Small intestine (tissue), 7 donors: ENCODE data around the gene MED26. TPM values are rescaled to one million over a fixed set of nuclear protein-coding genes. Genes with fewer than 3 reads are reported as not detected.

Source experiments
- DNase-seq, 2 donors: peaks; one replicate each; pipeline versions ENCODE4 v3.0.0 to v3.0.0-alpha.2; 2013
- FAIRE-seq: peaks from 2 replicates; lab custom pipeline; 2012; peaks lifted over from hg19 to GRCh38; lab: Jason Lieb, UNC
- H3K27ac ChIP-seq, 3 donors: one replicate each; pipeline ENCODE4 v1.5.1; 2013; ENCODE audit warnings: low read length in 2 of 3, mild to moderate bottlenecking in 2 of 3, control low read depth in 1 of 3, inconsistent platforms in 1 of 3, low read depth in 1 of 3, moderate library complexity in 1 of 3
- H3K27me3 ChIP-seq, 3 donors: one replicate each; pipeline ENCODE4 v1.6.1; 2013; ENCODE audit warnings: low read length in 3 of 3, inconsistent platforms in 1 of 3; ENCODE audit not compliant: control insufficient read depth in 3 of 3, insufficient read depth in 3 of 3
- H3K36me3 ChIP-seq, 3 donors: one replicate each; pipeline ENCODE4 v1.6.1; 2013; ENCODE audit warnings: low read length in 3 of 3, inconsistent platforms in 1 of 3, low read depth in 1 of 3, mild to moderate bottlenecking in 1 of 3, moderate library complexity in 1 of 3; ENCODE audit not compliant: control insufficient read depth in 3 of 3, insufficient read depth in 2 of 3
- H3K4me1 ChIP-seq, 3 donors: one replicate each; pipeline ENCODE4 v1.6.1; 2013; ENCODE audit warnings: low read length in 2 of 3, inconsistent platforms in 1 of 3, low read depth in 1 of 3, mild to moderate bottlenecking in 1 of 3, moderate library complexity in 1 of 3; ENCODE audit not compliant: control insufficient read depth in 3 of 3, insufficient read depth in 2 of 3
- H3K4me3 ChIP-seq, 3 donors: one replicate each; pipeline ENCODE4 v1.5.1; 2013; ENCODE audit warnings: low read length in 3 of 3, control low read depth in 1 of 3, inconsistent platforms in 1 of 3, low read depth in 1 of 3, mild to moderate bottlenecking in 1 of 3, moderate library complexity in 1 of 3
- H3K9me3 ChIP-seq, 2 donors: one replicate each; pipeline ENCODE4 v1.6.1; 2013; ENCODE audit warnings: low read depth in 1 of 2, low read length in 1 of 2; ENCODE audit not compliant: control insufficient read depth in 2 of 2, insufficient read depth in 1 of 2
- WGBS, 3 donors: extraction: QIAGEN DNeasy Blood & Tissue Kit; methylation state at CpG; one replicate each; pipeline ENCODE4 v1.1.7; 2013; 5-methylcytosine and 5-hydroxymethylcytosine counted together
- polyA plus RNA-seq, 4 donors: library from polyadenylated mRNA; stranded (reverse) in 3 of 4; unstranded in 1 of 4; fragments of 200-250 nt in 3 of 4; fragments of 120-200 nt in 1 of 4; gene quantifications; one replicate each; pipeline versions ENCODE4 v1.2.1 to v1.2.3, GENCODE V29; 2013
- donor health status: healthy with polysubstance abuse.
- donor health status: control.
- donor health status: control.
- donor health status: Bipolar disorder and iron deficiency.
- donor health status: healthy.

MED26 gene
- polyA plus RNA-seq, 4 donors = 4.6 to 7.9 (median 5.4) TPM

DNA sequence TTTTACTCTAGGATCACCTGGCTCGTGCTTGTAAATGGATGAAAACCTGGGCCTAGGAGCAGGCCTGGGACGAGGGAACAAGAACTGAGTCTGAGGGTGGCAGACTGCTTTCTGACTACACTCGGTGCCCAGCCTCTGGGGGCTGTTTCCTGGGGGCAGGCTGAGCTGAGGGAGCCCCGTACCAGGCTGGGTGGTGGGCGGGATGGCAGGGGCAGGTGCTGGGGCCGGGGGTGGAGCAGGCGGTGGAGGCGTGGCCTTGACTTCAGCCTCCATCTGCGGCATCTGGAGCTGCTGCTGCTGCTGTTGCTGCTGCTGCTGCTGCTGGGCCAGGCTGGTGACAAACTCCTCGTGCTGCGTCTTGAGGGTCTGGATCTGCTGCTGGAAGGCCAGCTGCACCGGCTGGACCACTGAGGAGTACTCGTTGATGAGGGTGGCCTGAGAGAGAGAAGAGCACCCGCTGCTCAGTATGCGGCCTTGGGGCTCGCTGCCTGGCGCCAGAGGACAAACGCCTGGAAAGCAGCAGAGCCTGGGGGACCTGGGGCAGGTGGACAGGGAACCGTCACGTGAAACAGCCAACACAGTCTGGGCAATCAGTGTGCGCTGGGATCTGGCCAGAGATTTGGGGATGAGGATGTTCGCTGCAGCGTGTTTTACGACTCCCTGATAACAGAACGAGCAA, 98.4 kb downstream of the MED26 start:
- Histone ChIP-seq H3K36me3 (peaks cover 35 to 98% (median 44%) of the 10 kb centered on the region in 3 donors), H3K27ac (no peak overlapping the region), H3K4me1 (no peaks in the 10 kb centered on the region), H3K9me3 (no peaks in the 10 kb centered on the region), H3K27me3 (no peaks in the 10 kb centered on the region), H3K4me3 (no peak overlapping the region)
- DNase-seq = no peak
- FAIRE-seq = no peak
- WGBS, 3 donors = 90% methylated on average over 25 of the region's 25 CpGs

DNA sequence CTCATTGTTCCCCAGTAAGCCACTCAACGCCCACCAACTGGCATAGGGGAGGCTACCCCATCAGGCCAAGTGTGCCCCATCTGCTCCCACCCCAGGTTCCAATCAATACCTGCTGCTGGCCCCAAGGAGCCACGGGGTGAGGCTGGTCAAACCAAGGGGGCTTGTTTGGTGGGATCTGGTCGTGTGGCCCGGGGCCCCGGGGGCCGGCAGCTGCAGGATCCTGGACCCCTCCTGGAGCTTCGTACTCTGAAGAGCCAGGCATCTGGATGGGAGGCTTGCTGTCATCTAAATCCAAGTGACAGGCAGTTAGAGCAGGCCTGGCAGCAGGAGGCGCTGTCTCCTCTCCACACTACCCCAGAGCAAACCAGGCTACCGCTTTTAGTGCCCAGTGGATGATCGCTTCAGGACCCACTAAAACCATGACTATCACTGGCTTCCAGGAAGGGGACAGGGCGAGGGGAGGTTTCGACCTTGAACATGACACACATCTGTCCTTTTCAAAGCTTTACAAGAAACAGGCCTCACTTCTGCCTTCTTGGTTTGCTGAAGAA, 100.0 kb downstream of the MED26 start:
- Histone ChIP-seq H3K27ac (no peak overlapping the region), H3K36me3 (peaks cover 42 to 96% (median 44%) of the 10 kb centered on the region in 3 donors), H3K4me3 (no peak overlapping the region), H3K4me1 (no peaks in the 10 kb centered on the region), H3K27me3 (no peaks in the 10 kb centered on the region), H3K9me3 (no peaks in the 10 kb centered on the region)
- no peak for DNase-seq
- no peak for FAIRE-seq
- WGBS, 3 donors = 94 to 95% (median 94%) methylated on average over 12 of the region's 12 CpGs

GRCh38 chr19:16527334-16527935, 100.6 kb downstream of the MED26 start:
- WGBS, 3 donors = 77 to 84% (median 79%) methylated on average over 14 of the region's 14 CpGs
- Histone ChIP-seq H3K36me3 (peaks cover 44 to 96% (median 45%) of the 10 kb centered on the region in 3 donors), H3K4me3 (no peak overlapping the region), H3K9me3 (no peaks in the 10 kb centered on the region), H3K4me1 (no peaks in the 10 kb centered on the region), H3K27me3 (no peaks in the 10 kb centered on the region), H3K27ac (no peak overlapping the region)
- DNase-seq = no peak
- FAIRE-seq = no peak

DNA sequence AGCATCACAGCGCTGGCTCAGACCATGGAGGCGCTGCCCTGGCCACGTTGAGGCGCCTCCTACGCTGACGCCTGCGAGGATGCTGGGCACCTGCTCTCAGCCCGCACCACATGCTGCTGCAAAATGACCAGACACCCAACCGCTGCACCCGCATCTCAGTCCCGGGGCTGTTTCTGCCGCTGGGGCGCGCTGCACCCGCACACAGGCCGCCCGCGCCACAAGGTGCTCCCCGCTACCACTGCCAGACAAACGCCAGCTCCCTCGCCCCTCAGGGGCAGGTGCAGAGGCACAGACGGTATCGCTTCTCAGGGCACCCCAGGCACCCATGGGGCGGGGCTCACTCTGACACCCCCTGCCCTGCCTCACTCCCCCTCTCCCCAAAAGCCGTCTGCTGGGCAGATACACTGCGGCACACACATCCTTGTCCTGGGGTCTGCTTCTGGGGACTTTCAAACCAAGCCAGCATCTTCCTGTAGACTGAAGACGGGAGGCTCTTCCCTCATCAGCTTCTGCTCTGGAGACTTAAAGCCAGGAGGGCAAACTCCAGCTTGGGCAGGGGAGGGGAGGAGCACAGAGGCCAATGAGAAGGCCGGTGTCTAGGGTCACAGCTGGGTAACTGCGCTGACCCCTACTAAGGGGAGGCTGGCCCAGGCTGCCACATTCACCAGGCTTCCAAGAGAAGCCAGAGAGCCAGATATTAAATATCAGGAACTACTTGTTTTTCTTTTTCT, 102.1 kb downstream of the MED26 start:
- Histone ChIP-seq H3K4me1 (no peaks in the 10 kb centered on the region), H3K27ac (no peak overlapping the region), H3K4me3 (no peak overlapping the region), H3K36me3 (peaks cover 35 to 93% (median 40%) of the 10 kb centered on the region in 3 donors), H3K9me3 (no peaks in the 10 kb centered on the region), H3K27me3 (no peaks in the 10 kb centered on the region)
- DNase-seq (no peak), FAIRE-seq (no peak)
- WGBS, 3 donors = 93 to 95% (median 95%) methylated on average over 23 to 29 of the region's 29 CpGs

DNA sequence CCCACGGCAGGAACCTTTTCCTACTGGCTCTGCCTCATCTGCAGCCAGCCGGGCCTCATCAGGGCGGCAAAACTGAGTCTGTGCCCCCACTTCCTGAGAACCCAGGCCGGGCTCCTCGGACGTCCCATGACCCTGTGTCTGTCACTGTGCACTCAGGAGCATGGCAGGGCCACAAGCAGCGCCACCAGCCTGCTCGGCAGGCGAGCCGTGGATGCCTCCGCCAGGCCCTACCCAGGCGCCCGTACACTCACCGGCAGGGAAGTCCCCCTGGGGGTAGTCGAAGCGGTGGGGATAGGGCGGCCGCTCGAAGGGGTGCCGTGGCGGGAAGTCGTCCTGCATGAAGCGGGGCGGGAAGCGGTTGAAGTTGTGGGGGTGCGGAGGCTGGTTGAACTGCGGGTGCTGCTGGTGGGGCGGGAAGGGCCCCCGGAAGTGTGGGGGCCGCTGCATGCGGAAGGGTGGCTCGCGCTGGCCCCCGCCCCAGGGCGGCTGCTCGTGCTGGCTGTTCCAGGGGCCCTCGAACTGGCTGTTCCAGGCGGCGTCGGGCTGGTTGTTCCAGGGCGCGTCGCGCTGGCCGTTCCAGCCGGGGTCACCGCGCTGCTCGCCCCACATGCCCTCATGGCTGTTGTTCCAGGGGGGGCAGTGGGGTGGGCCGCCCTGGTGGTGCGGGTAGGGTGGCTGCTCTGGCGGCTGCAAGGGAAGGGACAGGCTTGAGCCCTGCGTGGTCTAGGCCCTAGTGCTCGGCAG, 102.8 kb downstream of the MED26 start:
- Histone ChIP-seq H3K9me3 (no peaks in the 10 kb centered on the region), H3K4me1 (no peaks in the 10 kb centered on the region), H3K36me3 (peaks cover 32 to 93% (median 38%) of the 10 kb centered on the region in 3 donors), H3K27me3 (no peaks in the 10 kb centered on the region), H3K27ac (no peak overlapping the region), H3K4me3 (no peak overlapping the region)
- WGBS, 3 donors = 94 to 96% (median 95%) methylated on average over 45 to 54 of the region's 54 CpGs
- FAIRE-seq = no peak
- no peak for DNase-seq

Other genes starting within 250 kb of the MED26 start
- 10 to 100 TPM; 14.3 to 19.0 (median 15.5) TPM for gene EPS15L1, start 156.2 kb downstream of the MED26 start, polyA plus RNA-seq
- not detected for gene CALR3, start 132.0 kb downstream of the MED26 start, polyA plus RNA-seq
- gene C19orf44, start 131.8 kb downstream of the MED26 start, polyA plus RNA-seq = 1 to 10 TPM in 3 of 4 donors, under 1 TPM in 1; 0.67 to 3.7 (median 2.2) TPM
- gene CHERP, start 85.8 kb downstream of the MED26 start, polyA plus RNA-seq = 10 to 100 TPM in 2 of 4 donors, 1 to 10 TPM in 2; 9.8 to 43.9 (median 17.7) TPM
- gene SLC35E1, start 55.8 kb downstream of the MED26 start, polyA plus RNA-seq = 10 to 100 TPM; 14.5 to 34.3 (median 18.7) TPM
- gene SMIM7, start 31.9 kb upstream of the MED26 start, polyA plus RNA-seq = 10 to 100 TPM; 59.9 to 95.7 (median 75.8) TPM
- gene TMEM38A, start 32.9 kb upstream of the MED26 start, polyA plus RNA-seq = 1 to 10 TPM; 2.1 to 3.6 (median 3.1) TPM
- gene NWD1, start 91.6 kb upstream of the MED26 start, polyA plus RNA-seq = under 1 TPM in 2 of 4 donors, not detected in 2; 0.01 to 0.09 TPM
- gene SIN3B, start 201.2 kb upstream of the MED26 start, polyA plus RNA-seq = 10 to 100 TPM in 3 of 4 donors, 1 to 10 TPM in 1; 9.7 to 38.1 (median 15.4) TPM